Adipocyte (in vitro differentiated cells): Measurements from ENCODE around the gene CENPC.
"Not testable (repeated sequence)": the region's sequence is repeated elsewhere in the genome, so short reads cannot be mapped to it uniquely, and the experiment has no call there.

Experiments used
- DNase-seq: peaks from one replicate; pipeline ENCODE4 v3.0.0-alpha.2; 2015; ENCODE audit warnings: low read depth
- H3K27me3 ChIP-seq: replicated peaks from 2 replicates; pipeline ENCODE4 v1.7.0; 2013; ENCODE audit warnings: mild to moderate bottlenecking, low read length, moderate library complexity; ENCODE audit not compliant: control insufficient read depth, insufficient read depth
- H3K36me3 ChIP-seq: 2 replicates; pipeline ENCODE4 v1.7.0; 2013; ENCODE audit warnings: low read length, mild to moderate bottlenecking, moderate library complexity; ENCODE audit not compliant: control insufficient read depth, insufficient read depth, severe bottlenecking
- H3K4me1 ChIP-seq: 2 replicates; pipeline ENCODE4 v1.7.0; 2013; ENCODE audit warnings: mild to moderate bottlenecking, low read length, moderate library complexity; ENCODE audit not compliant: control insufficient read depth, insufficient read depth
- H3K4me3 ChIP-seq: 2 replicates; pipeline ENCODE4 v1.7.0; 2013; ENCODE audit warnings: mild to moderate bottlenecking, low read length, moderate library complexity
- H3K9ac ChIP-seq: 2 replicates; pipeline ENCODE4 v1.7.0; 2013; ENCODE audit warnings: mild to moderate bottlenecking, low read length, moderate library complexity
- H3K9me3 ChIP-seq: 2 replicates; pipeline ENCODE4 v1.7.0; 2013; ENCODE audit warnings: mild to moderate bottlenecking, low read length, moderate library complexity; ENCODE audit not compliant: control insufficient read depth

CENPC gene

DNA sequence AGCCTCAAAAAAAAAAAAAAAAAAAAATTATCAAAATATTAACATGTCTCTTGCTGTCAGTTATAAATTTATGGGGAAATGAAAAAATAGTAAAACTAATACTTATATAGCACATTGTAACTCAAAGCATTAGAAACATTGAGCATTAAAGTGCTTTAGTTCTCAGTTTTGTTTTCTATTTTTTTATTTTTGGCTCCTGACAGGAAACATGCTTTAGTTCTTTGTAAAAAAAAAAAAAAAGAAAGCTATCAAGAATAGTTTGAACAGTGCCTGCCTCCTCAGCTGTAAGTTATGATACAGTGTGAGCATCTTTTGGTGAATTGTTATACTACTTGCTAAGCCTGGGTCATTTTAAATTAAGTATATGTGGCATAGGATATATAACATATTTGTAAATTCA, 5.1 kb upstream of the CENPC start:
- Histone ChIP-seq H3K9me3 (no peaks in the 10 kb centered on the region), H3K9ac (no peak overlapping the region), H3K27me3 (no peaks in the 10 kb centered on the region), H3K36me3 (no peaks in the 10 kb centered on the region), H3K4me1 (peaks cover 3% of the 10 kb centered on the region), H3K4me3 (no peak overlapping the region)
- no peak for DNase-seq

DNA sequence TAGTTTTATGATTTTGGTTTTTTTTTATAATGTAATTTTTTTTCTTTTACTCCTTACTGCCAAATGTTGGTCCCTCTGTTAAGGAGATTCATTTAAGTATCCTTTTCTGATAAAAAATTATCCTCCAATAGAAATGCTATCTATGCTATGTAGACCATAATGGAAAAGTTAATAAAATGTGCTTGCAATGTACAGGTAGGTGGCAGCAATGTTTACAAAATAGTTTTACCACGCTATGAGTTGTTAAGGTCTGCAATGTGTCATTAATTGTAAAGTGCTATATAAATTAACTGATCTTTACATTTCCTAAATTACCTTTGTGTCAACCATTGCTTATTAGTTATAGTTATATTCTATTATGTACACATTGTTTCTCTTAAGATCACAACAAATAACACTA, 3.8 kb upstream of the CENPC start:
- H3K36me3 ChIP-seq: no peaks in the 10 kb centered on the region
- peaks cover 8% of the 10 kb centered on the region for H3K4me1 ChIP-seq
- DNase-seq: peak; percentile 35

DNA sequence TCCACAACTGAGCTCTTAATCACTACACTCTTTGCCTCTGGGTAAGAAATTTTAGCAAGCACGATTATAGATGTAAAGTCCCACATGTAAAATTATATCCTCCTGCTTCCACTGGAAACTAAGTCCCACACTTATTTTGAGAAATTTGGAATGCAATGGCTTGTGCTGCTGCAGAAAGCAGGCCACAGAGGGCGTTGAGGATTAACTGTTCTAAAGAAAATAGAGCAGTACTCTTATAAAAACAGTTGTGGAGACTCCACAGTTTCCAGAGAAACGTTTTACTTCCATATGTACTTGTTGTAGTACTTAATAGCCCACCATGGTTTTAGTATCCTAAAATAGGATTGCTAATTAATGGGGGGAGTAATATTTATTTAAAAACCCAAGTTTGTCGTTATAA, 1.7 kb upstream of the CENPC start:
- H3K9ac ChIP-seq: peak overlapping the region; percentile 24
- H3K27me3 ChIP-seq: no peaks in the 10 kb centered on the region
- no peak overlapping the region for H3K4me3 ChIP-seq
- peaks cover 10% of the 10 kb centered on the region for H3K36me3 ChIP-seq
- H3K4me1 ChIP-seq: peaks cover 17% of the 10 kb centered on the region
- no peaks in the 10 kb centered on the region for H3K9me3 ChIP-seq
- peak; percentile 67 for DNase-seq

More for the DNA sequence above, 3.8 kb upstream of the CENPC start:
- no peaks in the 10 kb centered on the region for H3K9me3 ChIP-seq
- H3K27me3 ChIP-seq: no peaks in the 10 kb centered on the region
- H3K4me3 ChIP-seq: no peak overlapping the region
- H3K9ac ChIP-seq: no peak overlapping the region

DNA sequence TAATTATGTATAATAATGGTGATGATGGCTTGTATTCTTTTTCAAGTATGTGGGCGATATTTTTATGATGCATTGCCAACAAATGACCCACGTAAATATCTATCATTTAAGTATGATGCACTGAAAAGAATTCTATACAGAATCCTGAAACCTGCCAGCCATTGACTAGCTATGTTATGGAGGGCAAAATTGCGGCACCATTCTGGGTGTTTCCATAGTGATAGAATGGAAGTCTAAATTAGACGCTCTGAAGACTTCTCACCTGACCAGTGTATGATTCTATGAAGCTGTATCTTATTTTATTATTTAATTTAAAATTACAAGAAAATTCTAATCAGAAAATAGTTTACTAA, 677 bp upstream of the CENPC start:
- peaks cover 14% of the 10 kb centered on the region for H3K36me3 ChIP-seq
- H3K4me1 ChIP-seq: peaks cover 17% of the 10 kb centered on the region
- H3K4me3 ChIP-seq: peak overlapping the region; percentile 95

DNA sequence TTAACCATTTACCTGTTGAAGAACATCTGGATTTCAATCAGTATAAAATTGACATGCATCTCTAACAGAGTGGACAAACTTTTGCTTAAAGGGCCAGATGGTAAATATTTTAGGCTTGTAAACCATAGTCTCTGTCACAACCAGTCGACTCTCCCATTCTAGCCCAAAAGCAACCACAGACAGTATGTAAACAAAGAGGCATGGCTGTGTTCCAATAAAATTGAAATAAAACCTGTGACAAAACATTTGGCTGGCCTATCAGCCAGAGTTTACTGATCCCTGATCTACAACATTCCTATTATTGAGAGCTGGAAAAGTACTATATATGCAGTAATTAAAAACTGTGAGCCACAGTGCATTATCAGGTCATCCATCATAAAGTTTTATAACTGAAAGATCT, 3.2 kb downstream of the CENPC start:
- Histone ChIP-seq H3K27me3 (no peaks in the 10 kb centered on the region), H3K4me3 (no peak overlapping the region), H3K36me3 (peaks cover 51% of the 10 kb centered on the region), H3K9ac (no peak overlapping the region), H3K4me1 (peaks cover 17% of the 10 kb centered on the region), H3K9me3 (no peaks in the 10 kb centered on the region)
- DNase-seq: peak; percentile 13

More for the DNA sequence above, 677 bp upstream of the CENPC start:
- peak overlapping the region; percentile 80 for H3K9ac ChIP-seq
- H3K27me3 ChIP-seq: no peaks in the 10 kb centered on the region
- DNase-seq: no peak
- H3K9me3 ChIP-seq: no peaks in the 10 kb centered on the region

DNA sequence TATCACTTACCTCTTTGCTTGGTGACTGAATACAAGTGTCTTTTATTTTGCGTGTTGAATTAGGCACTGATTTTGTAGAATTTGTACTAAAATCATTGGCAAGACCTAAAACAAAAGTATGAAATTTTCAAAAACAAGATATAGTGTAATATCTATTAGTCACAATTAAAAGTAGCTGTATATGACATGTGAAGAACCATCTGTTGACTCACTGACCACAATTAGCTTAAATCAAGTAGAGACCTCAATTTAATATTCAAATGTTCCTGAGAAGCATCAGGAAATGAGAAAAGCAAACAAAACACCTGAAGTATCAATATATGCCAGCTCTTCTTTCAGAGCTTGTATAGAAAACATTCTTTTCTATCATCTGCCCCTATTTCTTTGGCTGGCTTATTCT, 5.5 kb downstream of the CENPC start:
- Histone ChIP-seq H3K36me3 (peaks cover 71% of the 10 kb centered on the region), H3K9ac (no peak overlapping the region), H3K9me3 (no peaks in the 10 kb centered on the region), H3K4me3 (no peak overlapping the region), H3K27me3 (no peaks in the 10 kb centered on the region), H3K4me1 (peaks cover 14% of the 10 kb centered on the region)
- DNase-seq: no peak

DNA sequence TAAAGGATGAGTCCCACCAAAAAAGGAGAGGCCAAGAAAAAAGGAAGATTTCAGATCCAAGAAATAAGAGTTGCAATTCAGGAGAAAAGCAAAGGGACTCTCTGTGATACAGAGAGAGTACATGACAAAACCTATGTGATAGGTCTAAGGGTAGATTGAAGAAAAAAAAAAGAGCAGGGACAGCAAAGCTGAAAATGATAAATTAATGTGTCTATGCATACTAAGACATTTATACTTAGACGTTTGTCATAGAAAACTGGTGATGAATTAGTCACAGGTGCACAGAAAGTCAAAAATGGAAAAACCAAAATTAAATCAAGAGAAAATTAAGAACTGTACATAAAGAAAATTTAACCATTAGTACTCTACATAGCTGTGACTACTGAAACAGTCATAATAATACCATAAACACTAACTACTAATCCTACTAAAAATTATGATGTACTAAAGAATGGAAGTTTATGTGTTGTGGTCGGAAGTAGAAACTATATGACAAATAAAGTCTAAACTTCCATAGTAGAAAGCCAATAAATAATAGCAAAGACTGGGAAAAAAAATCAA, 9.9 kb downstream of the CENPC start:
- Histone ChIP-seq H3K9ac (no peak overlapping the region), H3K36me3 (peaks cover 81% of the 10 kb centered on the region), H3K4me1 (no peaks in the 10 kb centered on the region), H3K9me3 (no peaks in the 10 kb centered on the region), H3K4me3 (no peak overlapping the region), H3K27me3 (no peaks in the 10 kb centered on the region)
- DNase-seq: no peak

DNA sequence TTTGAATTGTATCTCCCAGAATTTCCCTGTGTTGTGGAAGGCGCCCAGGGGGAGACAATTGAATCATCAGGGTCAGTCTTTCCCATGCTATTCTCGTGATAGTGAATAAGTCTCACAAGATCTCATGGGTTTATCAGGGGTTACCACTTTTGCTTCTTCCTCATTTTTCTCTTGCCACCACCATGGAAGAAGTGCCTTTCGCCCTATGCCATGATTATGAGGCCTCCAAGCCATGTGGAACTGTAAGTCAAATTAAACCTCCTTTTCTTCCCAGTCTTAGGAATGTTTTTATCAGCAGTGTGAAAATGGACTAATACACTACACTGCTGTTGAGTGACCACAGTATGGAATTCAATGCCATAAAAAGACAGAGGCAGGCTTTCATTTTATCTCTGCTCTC, 12.2 kb downstream of the CENPC start:
- no peaks in the 10 kb centered on the region for H3K9me3 ChIP-seq
- H3K36me3 ChIP-seq: peaks cover 81% of the 10 kb centered on the region
- H3K9ac ChIP-seq: no peak overlapping the region
- no peak for DNase-seq
- no peaks in the 10 kb centered on the region for H3K4me1 ChIP-seq
- H3K4me3 ChIP-seq: no peak overlapping the region
- no peaks in the 10 kb centered on the region for H3K27me3 ChIP-seq

DNA sequence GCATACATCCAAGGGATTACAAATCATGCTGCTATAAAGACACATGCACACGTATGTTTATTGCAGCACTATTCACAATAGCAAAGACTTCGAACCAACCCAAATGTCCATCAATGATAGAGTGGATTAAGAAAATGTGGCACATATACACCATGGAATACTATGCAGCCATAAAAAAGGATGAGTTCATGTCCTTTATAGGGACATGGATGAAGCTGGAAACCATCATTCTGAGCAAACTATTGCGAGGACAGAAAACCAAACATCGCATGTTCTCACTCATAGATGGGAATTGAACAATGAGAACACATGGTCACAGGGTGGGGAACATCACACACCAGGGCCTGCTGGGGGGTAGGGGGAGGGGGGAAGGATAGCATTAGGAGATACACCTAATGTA, 12.9 kb downstream of the CENPC start:
- H3K4me1 ChIP-seq, H3K4me3 ChIP-seq, DNase-seq, H3K9ac ChIP-seq, H3K9me3 ChIP-seq, H3K27me3 ChIP-seq: not testable (repeated sequence)
- H3K36me3 ChIP-seq: peaks cover 76% of the 10 kb centered on the region

DNA sequence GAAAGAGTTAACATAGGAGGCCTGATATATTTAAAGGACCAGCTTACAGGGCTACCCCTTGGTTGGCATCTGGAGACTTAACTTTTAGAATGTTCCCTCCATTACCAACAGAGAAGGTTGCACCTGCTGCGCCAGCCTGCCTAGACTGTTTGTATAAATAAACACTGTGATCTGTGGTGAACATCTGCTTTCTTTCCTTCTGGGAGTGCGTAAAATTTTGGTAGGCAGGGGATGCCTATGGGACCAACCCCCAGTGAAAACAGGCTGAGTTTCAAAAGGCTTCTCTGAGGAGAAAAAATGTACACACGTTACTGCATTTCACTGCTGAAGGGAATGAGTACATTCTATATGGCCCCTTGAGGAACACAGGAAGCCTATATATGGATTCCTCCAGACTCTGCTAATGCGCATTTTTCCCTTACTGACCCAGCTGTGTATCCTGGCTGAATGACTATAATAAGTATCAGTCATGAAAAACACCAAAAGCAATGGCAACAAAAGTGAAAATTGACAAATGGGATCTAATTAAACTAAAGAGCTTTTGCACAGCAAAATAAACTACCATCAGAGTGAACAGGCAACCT, 13.8 kb downstream of the CENPC start:
- no peak overlapping the region for H3K4me3 ChIP-seq
- peaks cover 68% of the 10 kb centered on the region for H3K36me3 ChIP-seq
- DNase-seq: no peak
- no peak overlapping the region for H3K9ac ChIP-seq
- no peaks in the 10 kb centered on the region for H3K27me3 ChIP-seq
- no peaks in the 10 kb centered on the region for H3K9me3 ChIP-seq
- no peaks in the 10 kb centered on the region for H3K4me1 ChIP-seq

DNA sequence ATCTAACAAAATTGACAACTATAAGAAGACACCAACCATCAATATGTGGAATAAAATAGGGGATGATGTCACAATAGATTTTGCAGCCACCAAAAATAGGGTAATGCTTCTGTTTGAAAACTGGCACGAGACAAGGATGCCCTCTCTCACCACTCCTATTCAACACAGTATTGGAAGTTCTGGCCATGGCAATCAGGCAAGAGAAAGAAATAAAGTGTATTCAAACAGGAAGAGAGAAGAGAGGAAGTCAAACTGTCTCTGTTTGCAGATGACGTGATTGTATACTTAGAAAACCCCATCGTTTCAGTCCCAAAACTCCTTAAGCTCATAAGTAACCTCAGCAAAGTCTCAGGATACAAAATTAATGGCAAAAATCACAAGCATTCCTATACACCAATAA, 21.2 kb downstream of the CENPC start:
- not testable (repeated sequence) for H3K4me3 ChIP-seq, DNase-seq, H3K27me3 ChIP-seq, H3K9me3 ChIP-seq, H3K9ac ChIP-seq, H3K4me1 ChIP-seq
- H3K36me3 ChIP-seq: peaks cover 25% of the 10 kb centered on the region
